HepG2 (cell line): Measurements from ENCODE around the gene TAF1B. TPM values are rescaled to one million over a fixed set of nuclear protein-coding genes. Genes with fewer than 3 reads are reported as not detected.

Experiments used
- BRCA1 ChIP-seq: sonication (generic); formaldehyde crosslinking; IDR thresholded peaks from 2 replicates; pipeline ENCODE4 v1.4.0; 2020; ENCODE audit warnings: missing genetic modification reagents
- CBFB ChIP-seq: sonication (generic); formaldehyde crosslinking; IDR thresholded peaks from 2 replicates; pipeline ENCODE4 v1.4.0; 2020; ENCODE audit warnings: missing genetic modification reagents
- CEBPB ChIP-seq: IDR thresholded peaks from 2 replicates; pipeline ENCODE4 v1.6.1; 2011; ENCODE audit warnings: low read depth, low read length, improper control_type of control experiment, borderline replicate concordance
- ELF1 ChIP-seq: sonication (generic); formaldehyde crosslinking; IDR thresholded peaks from 2 replicates; pipeline ENCODE4 v1.4.0; 2020; ENCODE audit warnings: missing genetic modification reagents
- FOXK2 ChIP-seq: fragments of 450-650 bp; IDR thresholded peaks from 2 replicates; pipeline ENCODE4 v1.6.1; 2016
- GTF2F1 ChIP-seq: fragments of 150-350 bp; IDR thresholded peaks from 2 replicates; pipeline ENCODE4 v1.6.1; 2014; ENCODE audit warnings: low read length
- HDAC6 ChIP-seq: fragments of 200-600 bp; sonication (generic); IDR thresholded peaks from 2 replicates; pipeline ENCODE4 v1.7.0; 2017; ENCODE audit warnings: mild to moderate bottlenecking, antibody characterized with exemption, low read length, low read depth
- HMG20A ChIP-seq: IDR thresholded peaks from 2 replicates; pipeline ENCODE4 v1.6.1; 2016; ENCODE audit warnings: borderline replicate concordance
- ISX ChIP-seq: sonication (generic); formaldehyde crosslinking; conservative IDR thresholded peaks from 2 replicates; pipeline ENCODE4 v1.5.0; 2020; ENCODE audit warnings: missing genetic modification reagents
- MTF2 ChIP-seq: sonication (generic); formaldehyde crosslinking; IDR thresholded peaks from 2 replicates; pipeline ENCODE4 v1.5.0; 2020; ENCODE audit warnings: missing genetic modification reagents, borderline replicate concordance
- MYNN ChIP-seq: sonication (generic); formaldehyde crosslinking; IDR thresholded peaks from 2 replicates; pipeline ENCODE4 v1.4.0; 2020; ENCODE audit warnings: mild to moderate bottlenecking, low read depth, missing genetic modification reagents
- NFRKB ChIP-seq: fragments of 450-650 bp; IDR thresholded peaks from 2 replicates; pipeline ENCODE4 v1.6.1; 2017
- PRMT3 ChIP-seq: sonication (generic); formaldehyde crosslinking; IDR thresholded peaks from 2 replicates; pipeline ENCODE4 v1.8.1; 2022; ENCODE audit warnings: low read depth, mild to moderate bottlenecking, moderate library complexity, missing genetic modification reagents, borderline replicate concordance
- SETDB1 ChIP-seq: sonication (generic); formaldehyde crosslinking; IDR thresholded peaks from 2 replicates; pipeline ENCODE4 v1.5.1; 2020; ENCODE audit warnings: missing genetic modification reagents, mild to moderate bottlenecking, borderline replicate concordance
- SKI ChIP-seq: fragments of 450-650 bp; IDR thresholded peaks from one replicate; pipeline ENCODE4 v1.6.1; 2018; ENCODE audit warnings: mild to moderate bottlenecking; ENCODE audit not compliant: partially characterized antibody
- SOX5 ChIP-seq: IDR thresholded peaks from 2 replicates; pipeline ENCODE4 v1.6.1; 2016; ENCODE audit warnings: borderline replicate concordance
- SRSF4 ChIP-seq: fragments of 200-400 bp; formaldehyde crosslinking; IDR thresholded peaks from one replicate; pipeline ENCODE4 v1.6.1; 2018; ENCODE audit warnings: mild to moderate bottlenecking, low read depth, low read length, moderate library complexity; ENCODE audit not compliant: poor library complexity, severe bottlenecking
- TCF7 ChIP-seq: sonication (generic); IDR thresholded peaks from 2 replicates; pipeline ENCODE4 v1.6.1; 2016; ENCODE audit warnings: antibody characterized with exemption, low read depth
- THYN1 ChIP-seq: sonication (generic); formaldehyde crosslinking; IDR thresholded peaks from 2 replicates; pipeline ENCODE4 v1.8.1; 2023; ENCODE audit warnings: low read depth, mild to moderate bottlenecking, moderate library complexity, missing genetic modification reagents, borderline replicate concordance
- TP53 ChIP-seq: sonication (generic); formaldehyde crosslinking; conservative IDR thresholded peaks from 2 replicates; pipeline ENCODE4 v1.4.0; 2020; ENCODE audit warnings: missing genetic modification reagents
- ZFP36L2 ChIP-seq: sonication (generic); formaldehyde crosslinking; IDR thresholded peaks from 2 replicates; pipeline ENCODE4 v1.4.0; 2020; ENCODE audit warnings: missing genetic modification reagents
- ZNF343 ChIP-seq: sonication (generic); formaldehyde crosslinking; IDR thresholded peaks from 2 replicates; pipeline ENCODE4 v1.4.0; 2020; ENCODE audit warnings: mild to moderate bottlenecking, missing genetic modification reagents
- ZNF468 ChIP-seq: sonication (generic); formaldehyde crosslinking; IDR thresholded peaks from 2 replicates; pipeline ENCODE4 v1.8.0; 2022; ENCODE audit warnings: mild to moderate bottlenecking, moderate library complexity, missing genetic modification reagents
- polyA plus RNA-seq, 8 experiments: library from polyadenylated mRNA; depleted of rRNA in 3 of 8; stranded (reverse) in 7 of 8; unstranded in 1 of 8; fragments of >200 nt; fragmentation: Illumina TruSeq in 4 of 8; extraction: Trizol in 4 of 8; gene quantifications; 2 replicates each; pipeline versions ENCODE4 v1.2.1 to v1.2.3, GENCODE V29; 2011 to 2016; ENCODE audit warnings: low read depth in 4 of 8, missing spikeins in 1 of 8, mixed read lengths in 1 of 8; ENCODE audit not compliant: insufficient read depth in 1 of 8
- total RNA-seq, 5 experiments: library from RNA; depleted of rRNA; stranded (reverse); fragments of >200 nt; fragmentation: Illumina TruSeq; extraction: Trizol; gene quantifications; 2 replicates each; pipeline ENCODE4 v1.2.3, GENCODE V29; 2016; ENCODE audit warnings: low read depth in 1 of 5
- TF ChIP-seq, protein P1 (sequence below): conservative IDR thresholded peaks from 2 replicates; pipeline ENCODE4 v1.6.1; 2018; ENCODE audit warnings: missing genetic modification reagents
- TF ChIP-seq, protein P2 (sequence below), 2 experiments: IDR thresholded peaks; 2 replicates each; pipeline ENCODE4 v1.6.1; 2011 to 2012; ENCODE audit warnings: low read length in 2 of 2, borderline replicate concordance in 1 of 2, low read depth in 1 of 2, mild to moderate bottlenecking in 1 of 2, moderate library complexity in 1 of 2
- TF ChIP-seq, protein P3 (sequence below): sonication (generic); formaldehyde crosslinking; IDR thresholded peaks from 2 replicates; pipeline ENCODE4 v1.4.0; 2020; ENCODE audit warnings: missing genetic modification reagents

Gene TAF1B
- total and polyA plus RNA-seq, 2 of the 13 experiments (the other 11 are each of a cell fraction or from before 2014, with no cell fraction given): 13.3 to 27.7 TPM

DNA sequence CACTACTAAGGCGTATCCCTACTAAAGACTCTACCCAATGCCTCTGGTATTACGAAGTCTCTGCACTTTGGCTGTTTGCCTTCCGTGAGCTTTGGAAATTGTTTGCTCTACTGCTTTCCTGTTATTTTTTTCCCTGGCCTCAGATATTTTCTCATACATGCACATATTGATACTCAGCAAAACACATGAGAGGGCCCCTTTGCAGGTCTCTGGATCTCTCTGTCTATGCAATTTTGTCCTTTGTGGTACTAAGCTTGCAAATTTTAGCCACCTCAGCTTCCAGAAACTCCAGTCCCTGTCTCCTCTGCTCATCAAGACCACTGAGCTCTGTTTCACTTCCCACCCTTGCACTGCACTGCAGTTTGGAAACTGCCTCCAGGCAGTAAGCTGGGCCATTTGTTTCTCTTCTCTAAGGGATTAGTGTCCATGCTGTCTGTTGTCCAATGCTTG is 46.6 kb downstream of the TAF1B start (continued):
- TF ChIP-seq TP53 (CRISPR knock-in tag): no peak
- TF ChIP-seq THYN1 (CRISPR knock-in tag): no peak
- TF ChIP-seq FOXK2: peak; percentile 43; the same call in 1 of the 2 replicates
- TF ChIP-seq MYNN: no peak
- TF ChIP-seq HDAC6: no peak
- no peak for TF ChIP-seq CBFB
- TF ChIP-seq HMG20A (CRISPR knock-in tag): peak; percentile 27; the same call in 1 of the 2 replicates
- TF ChIP-seq, protein P1, sequence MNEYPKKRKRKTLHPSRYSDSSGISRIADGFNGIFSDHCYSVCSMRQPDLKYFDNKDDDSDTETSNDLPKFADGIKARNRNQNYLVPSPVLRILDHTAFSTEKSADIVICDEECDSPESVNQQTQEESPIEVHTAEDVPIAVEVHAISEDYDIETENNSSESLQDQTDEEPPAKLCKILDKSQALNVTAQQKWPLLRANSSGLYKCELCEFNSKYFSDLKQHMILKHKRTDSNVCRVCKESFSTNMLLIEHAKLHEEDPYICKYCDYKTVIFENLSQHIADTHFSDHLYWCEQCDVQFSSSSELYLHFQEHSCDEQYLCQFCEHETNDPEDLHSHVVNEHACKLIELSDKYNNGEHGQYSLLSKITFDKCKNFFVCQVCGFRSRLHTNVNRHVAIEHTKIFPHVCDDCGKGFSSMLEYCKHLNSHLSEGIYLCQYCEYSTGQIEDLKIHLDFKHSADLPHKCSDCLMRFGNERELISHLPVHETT (CRISPR knock-in tag): no peak
- TF ChIP-seq MTF2 (CRISPR knock-in tag): no peak
- TF ChIP-seq GTF2F1: no peak
- no peak for TF ChIP-seq SRSF4
- no peak for TF ChIP-seq PRMT3 (CRISPR knock-in tag)
- no peak for TF ChIP-seq BRCA1
- no peak for TF ChIP-seq SKI
- TF ChIP-seq, protein P2, sequence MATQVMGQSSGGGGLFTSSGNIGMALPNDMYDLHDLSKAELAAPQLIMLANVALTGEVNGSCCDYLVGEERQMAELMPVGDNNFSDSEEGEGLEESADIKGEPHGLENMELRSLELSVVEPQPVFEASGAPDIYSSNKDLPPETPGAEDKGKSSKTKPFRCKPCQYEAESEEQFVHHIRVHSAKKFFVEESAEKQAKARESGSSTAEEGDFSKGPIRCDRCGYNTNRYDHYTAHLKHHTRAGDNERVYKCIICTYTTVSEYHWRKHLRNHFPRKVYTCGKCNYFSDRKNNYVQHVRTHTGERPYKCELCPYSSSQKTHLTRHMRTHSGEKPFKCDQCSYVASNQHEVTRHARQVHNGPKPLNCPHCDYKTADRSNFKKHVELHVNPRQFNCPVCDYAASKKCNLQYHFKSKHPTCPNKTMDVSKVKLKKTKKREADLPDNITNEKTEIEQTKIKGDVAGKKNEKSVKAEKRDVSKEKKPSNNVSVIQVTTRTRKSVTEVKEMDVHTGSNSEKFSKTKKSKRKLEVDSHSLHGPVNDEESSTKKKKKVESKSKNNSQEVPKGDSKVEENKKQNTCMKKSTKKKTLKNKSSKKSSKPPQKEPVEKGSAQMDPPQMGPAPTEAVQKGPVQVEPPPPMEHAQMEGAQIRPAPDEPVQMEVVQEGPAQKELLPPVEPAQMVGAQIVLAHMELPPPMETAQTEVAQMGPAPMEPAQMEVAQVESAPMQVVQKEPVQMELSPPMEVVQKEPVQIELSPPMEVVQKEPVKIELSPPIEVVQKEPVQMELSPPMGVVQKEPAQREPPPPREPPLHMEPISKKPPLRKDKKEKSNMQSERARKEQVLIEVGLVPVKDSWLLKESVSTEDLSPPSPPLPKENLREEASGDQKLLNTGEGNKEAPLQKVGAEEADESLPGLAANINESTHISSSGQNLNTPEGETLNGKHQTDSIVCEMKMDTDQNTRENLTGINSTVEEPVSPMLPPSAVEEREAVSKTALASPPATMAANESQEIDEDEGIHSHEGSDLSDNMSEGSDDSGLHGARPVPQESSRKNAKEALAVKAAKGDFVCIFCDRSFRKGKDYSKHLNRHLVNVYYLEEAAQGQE (IDR thresholded peaks at IDR 0.05; ENCODE audit: borderline replicate concordance in 1 of 2, low read depth in 1 of 2, low read length in 2 of 2): no peak
- peak; percentile 38; the same call in 1 of the 2 replicates for TF ChIP-seq SOX5
- TF ChIP-seq NFRKB: no peak
- TF ChIP-seq CEBPB: no peak
- no peak for TF ChIP-seq ISX
- 0 out of 2 replicates have a peak, but pooled peaks have one; percentile 13 for TF ChIP-seq ELF1
- no peak for TF ChIP-seq ZNF468
- TF ChIP-seq ZFP36L2: no peak
- no peak for TF ChIP-seq SETDB1 (CRISPR knock-in tag)
- TF ChIP-seq, protein P3, sequence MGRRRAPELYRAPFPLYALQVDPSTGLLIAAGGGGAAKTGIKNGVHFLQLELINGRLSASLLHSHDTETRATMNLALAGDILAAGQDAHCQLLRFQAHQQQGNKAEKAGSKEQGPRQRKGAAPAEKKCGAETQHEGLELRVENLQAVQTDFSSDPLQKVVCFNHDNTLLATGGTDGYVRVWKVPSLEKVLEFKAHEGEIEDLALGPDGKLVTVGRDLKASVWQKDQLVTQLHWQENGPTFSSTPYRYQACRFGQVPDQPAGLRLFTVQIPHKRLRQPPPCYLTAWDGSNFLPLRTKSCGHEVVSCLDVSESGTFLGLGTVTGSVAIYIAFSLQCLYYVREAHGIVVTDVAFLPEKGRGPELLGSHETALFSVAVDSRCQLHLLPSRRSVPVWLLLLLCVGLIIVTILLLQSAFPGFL (CRISPR knock-in tag): no peak
- no peak for TF ChIP-seq ZNF343
- no peak for TF ChIP-seq TCF7
